ENCODE data around the gene TELO2.

The TELO2 gene

GRCh38 chr16:1492923-1493745 lies at the start of gene TELO2:
TSS of gene TELO2 (plus strand) at chr16:1493360. CDS start at chr16:1494282, 922 bp downstream.
- peak; percentile 68 for DNase-seq

- no peak for DNase-seq
Observed at GRCh38 chr16:1443403-1443973, 49.7 kb upstream of the TELO2 start.

GRCh38 chr16:1443980-1444729 lies 49.0 kb upstream of the TELO2 start, which contains the start of gene CCDC154:
TSS of gene CCDC154 (minus strand) at chr16:1444556. CDS start at chr16:1444322, 234 bp downstream.
- no peak for DNase-seq

GRCh38 chr16:1444730-1445517 lies 48.2 kb upstream of the TELO2 start:
- no peak for DNase-seq

GRCh38 chr16:1445518-1446203 lies 47.5 kb upstream of the TELO2 start:
- DNase-seq, result no peak

- no peak for DNase-seq
Observed at GRCh38 chr16:1446296-1447080, 46.7 kb upstream of the TELO2 start.

- no peak for DNase-seq
Observed at GRCh38 chr16:1447965-1448364, 45.2 kb upstream of the TELO2 start.

GRCh38 chr16:1448536-1449116 lies 44.5 kb upstream of the TELO2 start:
- DNase-seq, result no peak

GRCh38 chr16:1449201-1449788 lies 43.9 kb upstream of the TELO2 start:
- no peak for DNase-seq

GRCh38 chr16:1450218-1450617 lies 42.9 kb upstream of the TELO2 start:
- no peak for DNase-seq

- DNase-seq, result no peak
Observed at GRCh38 chr16:1450841-1451240, 42.3 kb upstream of the TELO2 start.

GRCh38 chr16:1451702-1452392 lies 41.3 kb upstream of the TELO2 start:
- no peak for DNase-seq

GRCh38 chr16:1452530-1452929 lies 40.6 kb upstream of the TELO2 start:
- DNase-seq, result no peak

- DNase-seq, result no peak
Observed at GRCh38 chr16:1453316-1453715, 39.8 kb upstream of the TELO2 start.

GRCh38 chr16:1454561-1454960 lies 38.6 kb upstream of the TELO2 start:
- no peak for DNase-seq

GRCh38 chr16:1455190-1456171 lies 37.7 kb upstream of the TELO2 start:
- DNase-seq, result no peak

GRCh38 chr16:1456951-1457350 lies 36.2 kb upstream of the TELO2 start:
- no peak for DNase-seq

GRCh38 chr16:1457489-1458245 lies 35.5 kb upstream of the TELO2 start:
- DNase-seq, result no peak

Data from NCI-H2171 treated with DMSO at 0.1 percent for 48 hours (cell line).